Liver (tissue), 3 donors: ENCODE results near the gene RIC8B.
"Not testable (repeated sequence)": the region's sequence is repeated elsewhere in the genome, so short reads cannot be mapped to it uniquely, and the experiment has no call there.

Source experiments
- FOXA1 ChIP-seq: IDR thresholded peaks from 2 replicates; pipeline ENCODE4 v1.6.1; 2016; ENCODE audit warnings: antibody characterized with exemption
- HNF4G ChIP-seq: IDR thresholded peaks from 2 replicates; pipeline ENCODE4 v1.6.1; 2016; ENCODE audit warnings: antibody characterized with exemption
- JUND ChIP-seq, 2 donors: IDR thresholded peaks; 2 replicates each; pipeline ENCODE4 v1.6.1; 2016; ENCODE audit warnings: antibody characterized with exemption in 2 of 2
- RAD21 ChIP-seq, 2 donors: IDR thresholded peaks; 2 replicates each; pipeline ENCODE4 v1.6.1; 2016; ENCODE audit warnings: antibody characterized with exemption in 2 of 2, mild to moderate bottlenecking in 2 of 2
- RXRA ChIP-seq, 2 donors: IDR thresholded peaks; 2 replicates each; pipeline ENCODE4 v1.6.1; 2017 to 2018; ENCODE audit warnings: antibody characterized with exemption in 2 of 2, mild to moderate bottlenecking in 1 of 2
- SP1 ChIP-seq: IDR thresholded peaks from 2 replicates; pipeline ENCODE4 v1.6.1; 2018; ENCODE audit warnings: antibody characterized with exemption, mild to moderate bottlenecking
- TAF1 ChIP-seq: conservative IDR thresholded peaks from 2 replicates; pipeline ENCODE4 v1.6.1; 2016; ENCODE audit warnings: antibody characterized with exemption, mild to moderate bottlenecking
- YY1 ChIP-seq: IDR thresholded peaks from 2 replicates; pipeline ENCODE4 v1.6.1; 2016; ENCODE audit warnings: antibody characterized with exemption, mild to moderate bottlenecking
- TF ChIP-seq, protein P1 (sequence below): fragments of 150-350 bp; IDR thresholded peaks from 2 replicates; pipeline ENCODE4 v1.5.1; 2017; ENCODE audit warnings: improper control_type of control experiment, low read depth, low read length; ENCODE audit not compliant: missing input control
- TF ChIP-seq, protein P2 (sequence below): IDR thresholded peaks from 2 replicates; pipeline ENCODE4 v1.6.1; 2016; ENCODE audit warnings: antibody characterized with exemption
- TF ChIP-seq, protein P3 (sequence below): IDR thresholded peaks from 2 replicates; pipeline ENCODE4 v1.6.1; 2016; ENCODE audit warnings: antibody characterized with exemption, mild to moderate bottlenecking
- TF ChIP-seq, protein P4 (sequence below): IDR thresholded peaks from 2 replicates; pipeline ENCODE4 v1.6.1; 2016; ENCODE audit warnings: antibody characterized with exemption
- TF ChIP-seq, protein P5 (sequence below): IDR thresholded peaks from 2 replicates; pipeline ENCODE4 v1.6.1; 2016; ENCODE audit warnings: antibody characterized with exemption
- donor health status: healthy.
- donor health status: healthy.

DNA sequence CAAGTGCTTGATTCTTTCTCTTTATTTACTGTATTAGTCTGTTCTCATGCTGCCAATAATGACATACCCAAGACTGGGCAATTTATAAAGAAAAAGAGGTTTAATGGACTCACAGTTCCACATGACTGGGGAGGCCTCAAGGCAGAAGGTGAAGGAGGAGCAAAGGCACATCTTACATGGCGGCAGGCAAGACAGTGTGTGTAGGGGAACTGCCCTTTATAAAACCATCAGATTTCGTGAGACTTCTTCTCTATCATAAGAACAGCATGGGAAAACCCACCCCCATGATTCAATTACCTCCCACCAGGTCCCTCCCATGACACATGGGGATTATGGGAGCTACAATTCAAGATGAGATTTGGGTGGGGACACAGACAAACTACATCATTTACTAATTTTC lies 149.1 kb downstream of the RIC8B start:
- not testable (repeated sequence) for TF ChIP-seq YY1; TAF1; HNF4G; SP1; FOXA1; JUND (IDR thresholded peaks at IDR 0.05); RXRA (IDR thresholded peaks at IDR 0.05); RAD21 (IDR thresholded peaks at IDR 0.05)
- TF ChIP-seq, protein P1, sequence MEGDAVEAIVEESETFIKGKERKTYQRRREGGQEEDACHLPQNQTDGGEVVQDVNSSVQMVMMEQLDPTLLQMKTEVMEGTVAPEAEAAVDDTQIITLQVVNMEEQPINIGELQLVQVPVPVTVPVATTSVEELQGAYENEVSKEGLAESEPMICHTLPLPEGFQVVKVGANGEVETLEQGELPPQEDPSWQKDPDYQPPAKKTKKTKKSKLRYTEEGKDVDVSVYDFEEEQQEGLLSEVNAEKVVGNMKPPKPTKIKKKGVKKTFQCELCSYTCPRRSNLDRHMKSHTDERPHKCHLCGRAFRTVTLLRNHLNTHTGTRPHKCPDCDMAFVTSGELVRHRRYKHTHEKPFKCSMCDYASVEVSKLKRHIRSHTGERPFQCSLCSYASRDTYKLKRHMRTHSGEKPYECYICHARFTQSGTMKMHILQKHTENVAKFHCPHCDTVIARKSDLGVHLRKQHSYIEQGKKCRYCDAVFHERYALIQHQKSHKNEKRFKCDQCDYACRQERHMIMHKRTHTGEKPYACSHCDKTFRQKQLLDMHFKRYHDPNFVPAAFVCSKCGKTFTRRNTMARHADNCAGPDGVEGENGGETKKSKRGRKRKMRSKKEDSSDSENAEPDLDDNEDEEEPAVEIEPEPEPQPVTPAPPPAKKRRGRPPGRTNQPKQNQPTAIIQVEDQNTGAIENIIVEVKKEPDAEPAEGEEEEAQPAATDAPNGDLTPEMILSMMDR, result not testable (repeated sequence)
- TF ChIP-seq, protein P2, sequence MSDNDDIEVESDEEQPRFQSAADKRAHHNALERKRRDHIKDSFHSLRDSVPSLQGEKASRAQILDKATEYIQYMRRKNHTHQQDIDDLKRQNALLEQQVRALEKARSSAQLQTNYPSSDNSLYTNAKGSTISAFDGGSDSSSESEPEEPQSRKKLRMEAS, result not testable (repeated sequence)
- TF ChIP-seq, protein P3, sequence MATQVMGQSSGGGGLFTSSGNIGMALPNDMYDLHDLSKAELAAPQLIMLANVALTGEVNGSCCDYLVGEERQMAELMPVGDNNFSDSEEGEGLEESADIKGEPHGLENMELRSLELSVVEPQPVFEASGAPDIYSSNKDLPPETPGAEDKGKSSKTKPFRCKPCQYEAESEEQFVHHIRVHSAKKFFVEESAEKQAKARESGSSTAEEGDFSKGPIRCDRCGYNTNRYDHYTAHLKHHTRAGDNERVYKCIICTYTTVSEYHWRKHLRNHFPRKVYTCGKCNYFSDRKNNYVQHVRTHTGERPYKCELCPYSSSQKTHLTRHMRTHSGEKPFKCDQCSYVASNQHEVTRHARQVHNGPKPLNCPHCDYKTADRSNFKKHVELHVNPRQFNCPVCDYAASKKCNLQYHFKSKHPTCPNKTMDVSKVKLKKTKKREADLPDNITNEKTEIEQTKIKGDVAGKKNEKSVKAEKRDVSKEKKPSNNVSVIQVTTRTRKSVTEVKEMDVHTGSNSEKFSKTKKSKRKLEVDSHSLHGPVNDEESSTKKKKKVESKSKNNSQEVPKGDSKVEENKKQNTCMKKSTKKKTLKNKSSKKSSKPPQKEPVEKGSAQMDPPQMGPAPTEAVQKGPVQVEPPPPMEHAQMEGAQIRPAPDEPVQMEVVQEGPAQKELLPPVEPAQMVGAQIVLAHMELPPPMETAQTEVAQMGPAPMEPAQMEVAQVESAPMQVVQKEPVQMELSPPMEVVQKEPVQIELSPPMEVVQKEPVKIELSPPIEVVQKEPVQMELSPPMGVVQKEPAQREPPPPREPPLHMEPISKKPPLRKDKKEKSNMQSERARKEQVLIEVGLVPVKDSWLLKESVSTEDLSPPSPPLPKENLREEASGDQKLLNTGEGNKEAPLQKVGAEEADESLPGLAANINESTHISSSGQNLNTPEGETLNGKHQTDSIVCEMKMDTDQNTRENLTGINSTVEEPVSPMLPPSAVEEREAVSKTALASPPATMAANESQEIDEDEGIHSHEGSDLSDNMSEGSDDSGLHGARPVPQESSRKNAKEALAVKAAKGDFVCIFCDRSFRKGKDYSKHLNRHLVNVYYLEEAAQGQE, result not testable (repeated sequence)
- TF ChIP-seq, protein P4, sequence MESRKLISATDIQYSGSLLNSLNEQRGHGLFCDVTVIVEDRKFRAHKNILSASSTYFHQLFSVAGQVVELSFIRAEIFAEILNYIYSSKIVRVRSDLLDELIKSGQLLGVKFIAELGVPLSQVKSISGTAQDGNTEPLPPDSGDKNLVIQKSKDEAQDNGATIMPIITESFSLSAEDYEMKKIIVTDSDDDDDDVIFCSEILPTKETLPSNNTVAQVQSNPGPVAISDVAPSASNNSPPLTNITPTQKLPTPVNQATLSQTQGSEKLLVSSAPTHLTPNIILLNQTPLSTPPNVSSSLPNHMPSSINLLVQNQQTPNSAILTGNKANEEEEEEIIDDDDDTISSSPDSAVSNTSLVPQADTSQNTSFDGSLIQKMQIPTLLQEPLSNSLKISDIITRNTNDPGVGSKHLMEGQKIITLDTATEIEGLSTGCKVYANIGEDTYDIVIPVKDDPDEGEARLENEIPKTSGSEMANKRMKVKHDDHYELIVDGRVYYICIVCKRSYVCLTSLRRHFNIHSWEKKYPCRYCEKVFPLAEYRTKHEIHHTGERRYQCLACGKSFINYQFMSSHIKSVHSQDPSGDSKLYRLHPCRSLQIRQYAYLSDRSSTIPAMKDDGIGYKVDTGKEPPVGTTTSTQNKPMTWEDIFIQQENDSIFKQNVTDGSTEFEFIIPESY, result not testable (repeated sequence)
- TF ChIP-seq, protein P5, sequence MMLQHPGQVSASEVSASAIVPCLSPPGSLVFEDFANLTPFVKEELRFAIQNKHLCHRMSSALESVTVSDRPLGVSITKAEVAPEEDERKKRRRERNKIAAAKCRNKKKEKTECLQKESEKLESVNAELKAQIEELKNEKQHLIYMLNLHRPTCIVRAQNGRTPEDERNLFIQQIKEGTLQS, result not testable (repeated sequence)
